GM19328 (cell line): ENCODE results near the gene RAB26.
"Not testable (repeated sequence)": the region's sequence is repeated elsewhere in the genome, so short reads cannot be mapped to it uniquely, and the experiment has no call there.

Experiments used
- ATAC-seq: cut with Tn5 transposase; IDR thresholded peaks from one replicate; pipeline ENCODE4 v1.9.1; 2021; ENCODE audit warnings: mild to moderate bottlenecking, moderate library complexity; ENCODE audit not compliant: unreplicated experiment

Gene RAB26

GRCh38 chr16:2194166-2194834, 45.9 kb downstream of the RAB26 start:
- no peak for ATAC-seq

GRCh38 chr16:2194852-2195321, 46.5 kb downstream of the RAB26 start:
- ATAC-seq, result no peak

- no peak for ATAC-seq
Observed at GRCh38 chr16:2195322-2196161, 47.1 kb downstream of the RAB26 start.

GRCh38 chr16:2196162-2196980, 47.9 kb downstream of the RAB26 start, which contains the start of gene CASKIN1:
Gene CASKIN1, minus strand, starts transcription at chr16:2196605. Its CDS starts 173 bp downstream, at chr16:2196432.
- ATAC-seq, result no peak

- ATAC-seq, result no peak
Observed at GRCh38 chr16:2196981-2197511, 48.6 kb downstream of the RAB26 start.

GRCh38 chr16:2197765-2198164, 49.3 kb downstream of the RAB26 start:
- ATAC-seq, result no peak

- ATAC-seq, result no peak
Observed at GRCh38 chr16:2198283-2198682, 49.9 kb downstream of the RAB26 start.

- no peak for ATAC-seq
Observed at GRCh38 chr16:2199095-2199494, 50.7 kb downstream of the RAB26 start.

GRCh38 chr16:2199621-2200139, 51.3 kb downstream of the RAB26 start:
- no peak for ATAC-seq

- no peak for ATAC-seq
Observed at GRCh38 chr16:2200313-2200712, 51.9 kb downstream of the RAB26 start.

GRCh38 chr16:2203119-2203688, 54.8 kb downstream of the RAB26 start:
- not testable (repeated sequence) for ATAC-seq
